ENCODE measurements around the gene SAMD14.

SAMD14 gene

GRCh38 chr17:50169121-50169764 is 39.3 kb upstream of the SAMD14 start:
- Histone ChIP-seq H2AFZ (no peak overlapping the region), H3K4me3 (ENCODE audit: low read depth, low read length) (no peak overlapping the region), H3K79me2 (no peaks in the 10 kb centered on the region), H3K4me1 (no peaks in the 10 kb centered on the region), H3K27ac (no peak overlapping the region), H3K4me2 (ENCODE audit: low read length) (no peak overlapping the region), H3K36me3 (ENCODE audit: control insufficient read depth, insufficient read depth, low read length) (no peaks in the 10 kb centered on the region), H3K9ac (no peak overlapping the region), H3K9me3 (ENCODE audit: control insufficient read depth, low read length) (no peaks in the 10 kb centered on the region), H3K27me3 (ENCODE audit: control insufficient read depth, insufficient read depth, low read length) (no peaks in the 10 kb centered on the region)
- TF ChIP-seq CTCF (IDR thresholded peaks at IDR 0.05): peak; percentile 69

- no peak for TF ChIP-seq CTCF (IDR thresholded peaks at IDR 0.05)
- Histone ChIP-seq H3K79me2 (no peaks in the 10 kb centered on the region), H3K4me1 (no peaks in the 10 kb centered on the region), H3K27ac (no peak overlapping the region), H3K9ac (no peak overlapping the region), H3K9me3 (ENCODE audit: control insufficient read depth, low read length) (no peaks in the 10 kb centered on the region), H3K36me3 (ENCODE audit: control insufficient read depth, insufficient read depth, low read length) (no peaks in the 10 kb centered on the region), H3K4me3 (ENCODE audit: low read depth, low read length) (no peak overlapping the region), H2AFZ (no peak overlapping the region), H3K4me2 (ENCODE audit: low read length) (no peak overlapping the region), H3K27me3 (ENCODE audit: control insufficient read depth, insufficient read depth, low read length) (no peaks in the 10 kb centered on the region)
Observed at GRCh38 chr17:50168319-50168718, 38.4 kb upstream of the SAMD14 start.

- Histone ChIP-seq H2AFZ (no peak overlapping the region), H3K4me3 (ENCODE audit: low read depth, low read length) (no peak overlapping the region), H3K4me2 (ENCODE audit: low read length) (no peak overlapping the region), H3K9ac (no peak overlapping the region), H3K36me3 (ENCODE audit: control insufficient read depth, insufficient read depth, low read length) (no peaks in the 10 kb centered on the region), H3K27me3 (ENCODE audit: control insufficient read depth, insufficient read depth, low read length) (no peaks in the 10 kb centered on the region), H3K9me3 (ENCODE audit: control insufficient read depth, low read length) (no peaks in the 10 kb centered on the region), H3K4me1 (no peaks in the 10 kb centered on the region), H3K27ac (no peak overlapping the region), H3K79me2 (no peaks in the 10 kb centered on the region)
- no peak for TF ChIP-seq CTCF (IDR thresholded peaks at IDR 0.05)
Observed at GRCh38 chr17:50167371-50167770, 37.4 kb upstream of the SAMD14 start.

GRCh38 chr17:50166518-50167181 is 36.7 kb upstream of the SAMD14 start:
- no peak overlapping the region for H3K4me2 ChIP-seq (ENCODE audit: low read length)
- no peak overlapping the region for H2AFZ ChIP-seq
- no peak overlapping the region for H3K9ac ChIP-seq
- no peak for TF ChIP-seq CTCF (IDR thresholded peaks at IDR 0.05)
- no peak overlapping the region for H3K27ac ChIP-seq
- H3K4me1 ChIP-seq: peaks cover 4% of the 10 kb centered on the region
- no peak overlapping the region for H3K4me3 ChIP-seq (ENCODE audit: low read depth, low read length)
- no peaks in the 10 kb centered on the region for H3K9me3 ChIP-seq (ENCODE audit: control insufficient read depth, low read length)
- no peaks in the 10 kb centered on the region for H3K27me3 ChIP-seq (ENCODE audit: control insufficient read depth, insufficient read depth, low read length)
- no peaks in the 10 kb centered on the region for H3K79me2 ChIP-seq
- no peaks in the 10 kb centered on the region for H3K36me3 ChIP-seq (ENCODE audit: control insufficient read depth, insufficient read depth, low read length)

Data from parathyroid adenoma (tissue), 2 donors.